Stimulated activated naive CD8-positive, alpha-beta T cell treated with anti-CD3 and anti-CD28 coated beads, Interleukin-15, amount 100 ng/mL, for 72 hours (primary cell): Measurements from ENCODE around the gene SCFD1.
A peak's percentile ranks its signal among the peaks of the same experiment; 100 is the strongest.
"Not testable (repeated sequence)": the region's sequence is repeated elsewhere in the genome, so short reads cannot be mapped to it uniquely, and the experiment has no call there.

Source experiments
- ATAC-seq: fragments of 150-1000 bp; cut with Tn5 transposase; 2 replicates; pipeline ENCODE4 v1.10.0; 2021; ENCODE audit warnings: mild to moderate bottlenecking, moderate library complexity
- DNase-seq, 2 donors: peaks; one replicate each; pipeline ENCODE4 v3.0.0; 2021 to 2022
- H3K27ac Mint-ChIP-seq, 2 donors: one replicate each; pipeline ENCODE4 v1.8.0; 2022; ENCODE audit warnings: mild to moderate bottlenecking in 2 of 2, mixed read lengths in 2 of 2, moderate library complexity in 2 of 2
- H3K27me3 Mint-ChIP-seq: one replicate; pipeline ENCODE4 v1.8.0; 2022; ENCODE audit warnings: mixed read lengths
- H3K4me1 Mint-ChIP-seq: one replicate; pipeline ENCODE4 v1.8.0; 2022; ENCODE audit warnings: mild to moderate bottlenecking, mixed read lengths
- H3K4me3 Mint-ChIP-seq, 2 donors: one replicate each; pipeline ENCODE4 v1.8.0; 2022; ENCODE audit warnings: mild to moderate bottlenecking in 2 of 2, mixed read lengths in 2 of 2, moderate library complexity in 1 of 2
- H3K9me3 Mint-ChIP-seq, 2 donors: one replicate each; pipeline ENCODE4 v1.8.0; 2022; ENCODE audit warnings: mixed read lengths in 2 of 2

The SCFD1 gene

GRCh38 chr14:30638926-30639325 lies 16.8 kb downstream of the SCFD1 start:
- Mint-ChIP-seq H3K4me1 (no peaks in the 10 kb centered on the region), H3K9me3 (no peaks in the 10 kb centered on the region), H3K27me3 (no peaks in the 10 kb centered on the region), H3K4me3 (no peak overlapping the region), H3K27ac (no peak overlapping the region)
- ATAC-seq: no peak
- no peak for DNase-seq

GRCh38 chr14:30641207-30641606 lies 19.1 kb downstream of the SCFD1 start:
- no peak overlapping the region for H3K4me3 Mint-ChIP-seq
- H3K27me3 Mint-ChIP-seq: no peaks in the 10 kb centered on the region
- no peak for DNase-seq
- peaks cover 0 to 15% of the 10 kb centered on the region in 2 donors for H3K9me3 Mint-ChIP-seq
- no peak overlapping the region for H3K27ac Mint-ChIP-seq
- H3K4me1 Mint-ChIP-seq: no peaks in the 10 kb centered on the region
- ATAC-seq: no peak

GRCh38 chr14:30644462-30644861 lies 22.3 kb downstream of the SCFD1 start:
- not testable (repeated sequence) for H3K4me3 Mint-ChIP-seq, ATAC-seq, H3K27me3 Mint-ChIP-seq, H3K4me1 Mint-ChIP-seq, H3K27ac Mint-ChIP-seq, DNase-seq
- peaks cover 0 to 15% of the 10 kb centered on the region in 2 donors for H3K9me3 Mint-ChIP-seq

- H3K27me3 Mint-ChIP-seq: no peaks in the 10 kb centered on the region
- peaks cover 0 to 15% of the 10 kb centered on the region in 2 donors for H3K9me3 Mint-ChIP-seq
- DNase-seq (no peak), ATAC-seq (no peak)
- no peak overlapping the region for H3K4me3 Mint-ChIP-seq
- no peak overlapping the region for H3K27ac Mint-ChIP-seq
- H3K4me1 Mint-ChIP-seq: no peaks in the 10 kb centered on the region
Measured at GRCh38 chr14:30645600-30645999, 23.5 kb downstream of the SCFD1 start.

GRCh38 chr14:30648471-30648870 lies 26.4 kb downstream of the SCFD1 start:
- Mint-ChIP-seq H3K9me3 (peaks cover 0 to 15% of the 10 kb centered on the region in 2 donors), H3K4me1 (no peaks in the 10 kb centered on the region), H3K4me3 (no peak overlapping the region), H3K27me3 (no peaks in the 10 kb centered on the region), H3K27ac (no peak overlapping the region)
- DNase-seq (no peak), ATAC-seq (no peak)

GRCh38 chr14:30651937-30652336 lies 29.8 kb downstream of the SCFD1 start:
- H3K4me1 Mint-ChIP-seq: no peaks in the 10 kb centered on the region

GRCh38 chr14:30655124-30655523 lies 33.0 kb downstream of the SCFD1 start:
- Mint-ChIP-seq H3K9me3 (no peaks in the 10 kb centered on the region), H3K27ac (no peak overlapping the region), H3K27me3 (no peaks in the 10 kb centered on the region), H3K4me1 (no peaks in the 10 kb centered on the region), H3K4me3 (no peak overlapping the region)
- DNase-seq (no peak), ATAC-seq (no peak)

More at GRCh38 chr14:30651937-30652336, 29.8 kb downstream of the SCFD1 start:
- ATAC-seq (no peak), DNase-seq (no peak)
- H3K27ac Mint-ChIP-seq: no peak overlapping the region
- H3K27me3 Mint-ChIP-seq: no peaks in the 10 kb centered on the region
- no peak overlapping the region for H3K4me3 Mint-ChIP-seq
- no peaks in the 10 kb centered on the region for H3K9me3 Mint-ChIP-seq

GRCh38 chr14:30655658-30656057 lies 33.5 kb downstream of the SCFD1 start:
- DNase-seq (no peak), ATAC-seq (no peak)
- no peaks in the 10 kb centered on the region for H3K27me3 Mint-ChIP-seq
- no peak overlapping the region for H3K4me3 Mint-ChIP-seq
- H3K27ac Mint-ChIP-seq: no peak overlapping the region
- H3K9me3 Mint-ChIP-seq: no peaks in the 10 kb centered on the region
- H3K4me1 Mint-ChIP-seq: no peaks in the 10 kb centered on the region

GRCh38 chr14:30656190-30656632 lies 34.1 kb downstream of the SCFD1 start:
- Mint-ChIP-seq H3K4me3 (no peak overlapping the region), H3K9me3 (no peaks in the 10 kb centered on the region), H3K27me3 (no peaks in the 10 kb centered on the region), H3K27ac (no peak overlapping the region), H3K4me1 (no peaks in the 10 kb centered on the region)
- peak in 1 of 2 donors; percentile 11 for DNase-seq
- no peak for ATAC-seq

GRCh38 chr14:30657050-30657449 lies 34.9 kb downstream of the SCFD1 start:
- Mint-ChIP-seq H3K9me3 (no peaks in the 10 kb centered on the region), H3K4me3 (no peak overlapping the region), H3K4me1 (no peaks in the 10 kb centered on the region), H3K27me3 (no peaks in the 10 kb centered on the region), H3K27ac (no peak overlapping the region)
- DNase-seq (no peak), ATAC-seq (no peak)

GRCh38 chr14:30657606-30658163 lies 35.6 kb downstream of the SCFD1 start:
- H3K27ac Mint-ChIP-seq: no peak overlapping the region
- no peaks in the 10 kb centered on the region for H3K9me3 Mint-ChIP-seq
- DNase-seq (no peak), ATAC-seq (no peak)
- no peak overlapping the region for H3K4me3 Mint-ChIP-seq
- no peaks in the 10 kb centered on the region for H3K27me3 Mint-ChIP-seq
- H3K4me1 Mint-ChIP-seq: no peaks in the 10 kb centered on the region

- Mint-ChIP-seq H3K4me3 (no peak overlapping the region), H3K27ac (no peak overlapping the region), H3K9me3 (no peaks in the 10 kb centered on the region), H3K27me3 (no peaks in the 10 kb centered on the region), H3K4me1 (no peaks in the 10 kb centered on the region)
- no peak for DNase-seq
- no peak for ATAC-seq
Measured at GRCh38 chr14:30658645-30659044, 36.5 kb downstream of the SCFD1 start.

GRCh38 chr14:30669594-30669993 lies 47.5 kb downstream of the SCFD1 start:
- no peaks in the 10 kb centered on the region for H3K4me1 Mint-ChIP-seq

GRCh38 chr14:30673071-30673470 lies 51.0 kb downstream of the SCFD1 start:
- Mint-ChIP-seq H3K9me3 (no peaks in the 10 kb centered on the region), H3K4me3 (no peak overlapping the region), H3K27ac (no peak overlapping the region), H3K4me1 (no peaks in the 10 kb centered on the region), H3K27me3 (no peaks in the 10 kb centered on the region)
- ATAC-seq: no peak
- no peak for DNase-seq

More at GRCh38 chr14:30669594-30669993, 47.5 kb downstream of the SCFD1 start:
- Mint-ChIP-seq H3K9me3 (peaks cover 4 to 9% of the 10 kb centered on the region in 2 donors), H3K27me3 (no peaks in the 10 kb centered on the region), H3K27ac (no peak overlapping the region), H3K4me3 (no peak overlapping the region)
- no peak for DNase-seq
- ATAC-seq: no peak

- DNase-seq (no peak), ATAC-seq (no peak)
- no peak overlapping the region for H3K27ac Mint-ChIP-seq
- H3K9me3 Mint-ChIP-seq: peaks cover 0 to 4% of the 10 kb centered on the region in 2 donors
- H3K4me1 Mint-ChIP-seq: no peaks in the 10 kb centered on the region
- H3K27me3 Mint-ChIP-seq: no peaks in the 10 kb centered on the region
- H3K4me3 Mint-ChIP-seq: no peak overlapping the region
Measured at GRCh38 chr14:30678926-30679431, 56.9 kb downstream of the SCFD1 start.

GRCh38 chr14:30680036-30680435 lies 57.9 kb downstream of the SCFD1 start:
- Mint-ChIP-seq H3K27ac (no peak overlapping the region), H3K9me3 (peaks cover 0 to 4% of the 10 kb centered on the region in 2 donors), H3K4me1 (no peaks in the 10 kb centered on the region), H3K4me3 (no peak overlapping the region), H3K27me3 (no peaks in the 10 kb centered on the region)
- DNase-seq (no peak), ATAC-seq (no peak)

GRCh38 chr14:30680776-30681175 lies 58.7 kb downstream of the SCFD1 start:
- H3K27me3 Mint-ChIP-seq, H3K9me3 Mint-ChIP-seq, ATAC-seq, H3K4me1 Mint-ChIP-seq, H3K4me3 Mint-ChIP-seq, DNase-seq: not testable (repeated sequence)
- H3K27ac Mint-ChIP-seq: peak overlapping the region in 1 of 2 donors; percentile 42
